Measurements from ENCODE around the gene FOXJ1.

The FOXJ1 gene

GRCh38 chr17:76171706-76172105, 30.7 kb upstream of the FOXJ1 start:
- H3K4me3 ChIP-seq (ENCODE audit: control insufficient read depth, low read depth, low read length) = no peak overlapping the region
- DNase-seq (ENCODE audit: low read depth) = no peak
- no peak for TF ChIP-seq CTCF (conservative IDR thresholded peaks at IDR 0.05; ENCODE audit: control insufficient read depth, insufficient read depth, low read depth, low read length)

DNA sequence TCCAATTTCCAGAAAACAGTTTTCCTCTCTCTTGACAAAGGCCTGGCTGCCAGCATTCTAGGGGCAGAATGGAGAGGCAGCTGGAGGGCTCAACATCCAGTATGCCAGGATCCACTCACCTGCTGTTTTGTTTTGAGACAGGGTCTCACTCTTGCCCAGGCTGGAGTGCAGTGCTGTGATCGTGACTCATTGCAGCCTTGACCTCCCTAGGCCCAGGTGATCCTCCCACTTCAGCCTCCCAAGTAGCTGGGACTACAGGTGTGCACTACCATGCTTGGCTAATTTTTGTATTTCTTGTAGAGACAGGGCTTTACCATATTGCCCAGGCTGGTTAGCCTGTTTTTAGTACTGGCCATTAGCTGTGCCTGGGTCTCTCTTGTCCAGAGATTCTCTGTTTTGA, 29.1 kb upstream of the FOXJ1 start:
- no peak for TF ChIP-seq CTCF (conservative IDR thresholded peaks at IDR 0.05; ENCODE audit: control insufficient read depth, insufficient read depth, low read depth, low read length)
- DNase-seq (ENCODE audit: low read depth) = no peak
- no peak overlapping the region for H3K4me3 ChIP-seq (ENCODE audit: control insufficient read depth, low read depth, low read length)

- H3K4me3 ChIP-seq (ENCODE audit: control insufficient read depth, low read depth, low read length) = no peak overlapping the region
- no peak for TF ChIP-seq CTCF (conservative IDR thresholded peaks at IDR 0.05; ENCODE audit: control insufficient read depth, insufficient read depth, low read depth, low read length)
- no peak for DNase-seq (ENCODE audit: low read depth)
Observed at GRCh38 chr17:76166906-76167305, 25.9 kb upstream of the FOXJ1 start.

DNA sequence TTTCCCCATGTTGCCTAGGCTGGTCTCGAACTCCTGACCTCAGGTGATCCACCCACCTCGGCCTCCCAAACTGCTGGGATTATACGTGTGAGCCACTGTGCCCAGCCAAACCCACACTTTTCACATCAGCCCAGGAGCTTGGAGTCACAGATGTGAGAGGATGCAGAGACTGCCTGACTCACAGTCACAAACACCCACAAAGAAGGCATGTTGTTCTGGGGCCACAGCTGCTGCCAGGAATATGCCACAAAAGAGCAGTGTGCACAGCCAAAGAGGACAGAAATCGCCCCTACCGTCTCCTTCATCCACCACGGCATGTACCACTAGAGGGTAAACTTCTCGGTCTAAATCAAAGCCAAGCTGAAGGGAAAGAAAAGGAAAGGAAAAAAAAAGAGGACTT, 25.1 kb upstream of the FOXJ1 start:
- H3K4me3 ChIP-seq (ENCODE audit: control insufficient read depth, low read depth, low read length) = no peak overlapping the region
- no peak for TF ChIP-seq CTCF (conservative IDR thresholded peaks at IDR 0.05; ENCODE audit: control insufficient read depth, insufficient read depth, low read depth, low read length)
- DNase-seq (ENCODE audit: low read depth) = peak; percentile 68

- no peak for TF ChIP-seq CTCF (conservative IDR thresholded peaks at IDR 0.05; ENCODE audit: control insufficient read depth, insufficient read depth, low read depth, low read length)
- H3K4me3 ChIP-seq (ENCODE audit: control insufficient read depth, low read depth, low read length) = no peak overlapping the region
- no peak for DNase-seq (ENCODE audit: low read depth)
Observed at GRCh38 chr17:76164331-76164730, 23.3 kb upstream of the FOXJ1 start.

GRCh38 chr17:76163919-76164318, 22.9 kb upstream of the FOXJ1 start:
- no peak overlapping the region for H3K4me3 ChIP-seq (ENCODE audit: control insufficient read depth, low read depth, low read length)
- TF ChIP-seq CTCF (conservative IDR thresholded peaks at IDR 0.05; ENCODE audit: control insufficient read depth, insufficient read depth, low read depth, low read length) = no peak

GRCh38 chr17:76161619-76162266, 20.7 kb upstream of the FOXJ1 start:
- DNase-seq (ENCODE audit: low read depth) = no peak
- no peak for TF ChIP-seq CTCF (conservative IDR thresholded peaks at IDR 0.05; ENCODE audit: control insufficient read depth, insufficient read depth, low read depth, low read length)
- H3K4me3 ChIP-seq (ENCODE audit: control insufficient read depth, low read depth, low read length) = no peak overlapping the region

More at GRCh38 chr17:76163919-76164318, 22.9 kb upstream of the FOXJ1 start:
- DNase-seq (ENCODE audit: low read depth) = no peak

All from fibroblast of mammary gland (primary cell).